NT2/D1 (cell line): ENCODE results near the gene KANK3.

ENCODE experiments used
- YY1 ChIP-seq: IDR thresholded peaks from 2 replicates; pipeline ENCODE4 v1.6.1; 2011; ENCODE audit not compliant: insufficient read length, insufficient read depth
- ZNF274 ChIP-seq: IDR thresholded peaks from 2 replicates; pipeline ENCODE4 v1.6.1; 2011; ENCODE audit warnings: mild to moderate bottlenecking, low read depth, low read length

- no peak for TF ChIP-seq YY1
- no peak for TF ChIP-seq ZNF274
These were observed 40.7 kb downstream of the KANK3 start for GRCh38 chr19:8302357-8302691.
